HEK293T (cell line): ENCODE measurements around the gene ZC3H7B.

Experiments
- BHLHE40 ChIP-seq: fragments of 450-650 bp; IDR thresholded peaks from 2 replicates; pipeline ENCODE4 v1.6.1; 2016; ENCODE audit warnings: mild to moderate bottlenecking, moderate library complexity, borderline replicate concordance
- FOXK2 ChIP-seq: fragments of 450-650 bp; IDR thresholded peaks from 2 replicates; pipeline ENCODE4 v1.6.1; 2016; ENCODE audit warnings: mild to moderate bottlenecking
- L3MBTL2 ChIP-seq: fragments of 450-650 bp; conservative IDR thresholded peaks from 2 replicates; pipeline ENCODE4 v1.6.1; 2016; ENCODE audit warnings: mild to moderate bottlenecking

- no peak for TF ChIP-seq BHLHE40
- TF ChIP-seq L3MBTL2, result no peak
- no peak for TF ChIP-seq FOXK2
Observed at GRCh38 chr22:41264408-41264941, 36.9 kb upstream of the ZC3H7B start.
